Measurements from ENCODE around the gene LDLRAD4.

Gene LDLRAD4

GRCh38 chr18:13214609-13215008, 4.0 kb upstream of the LDLRAD4 start:
- Histone ChIP-seq H3K27me3 (ENCODE audit: insufficient read depth, poor library complexity, severe bottlenecking) (peaks cover 19% of the 10 kb centered on the region), H3K4me3 (replicated peaks; ENCODE audit: insufficient read depth, low read length) (no peak overlapping the region), H3K27ac (replicated peaks) (no peak overlapping the region)
- DNase-seq (ENCODE audit: low read depth in 1 of 2, low spot score in 1 of 2): no peak
- TF ChIP-seq, protein P1, sequence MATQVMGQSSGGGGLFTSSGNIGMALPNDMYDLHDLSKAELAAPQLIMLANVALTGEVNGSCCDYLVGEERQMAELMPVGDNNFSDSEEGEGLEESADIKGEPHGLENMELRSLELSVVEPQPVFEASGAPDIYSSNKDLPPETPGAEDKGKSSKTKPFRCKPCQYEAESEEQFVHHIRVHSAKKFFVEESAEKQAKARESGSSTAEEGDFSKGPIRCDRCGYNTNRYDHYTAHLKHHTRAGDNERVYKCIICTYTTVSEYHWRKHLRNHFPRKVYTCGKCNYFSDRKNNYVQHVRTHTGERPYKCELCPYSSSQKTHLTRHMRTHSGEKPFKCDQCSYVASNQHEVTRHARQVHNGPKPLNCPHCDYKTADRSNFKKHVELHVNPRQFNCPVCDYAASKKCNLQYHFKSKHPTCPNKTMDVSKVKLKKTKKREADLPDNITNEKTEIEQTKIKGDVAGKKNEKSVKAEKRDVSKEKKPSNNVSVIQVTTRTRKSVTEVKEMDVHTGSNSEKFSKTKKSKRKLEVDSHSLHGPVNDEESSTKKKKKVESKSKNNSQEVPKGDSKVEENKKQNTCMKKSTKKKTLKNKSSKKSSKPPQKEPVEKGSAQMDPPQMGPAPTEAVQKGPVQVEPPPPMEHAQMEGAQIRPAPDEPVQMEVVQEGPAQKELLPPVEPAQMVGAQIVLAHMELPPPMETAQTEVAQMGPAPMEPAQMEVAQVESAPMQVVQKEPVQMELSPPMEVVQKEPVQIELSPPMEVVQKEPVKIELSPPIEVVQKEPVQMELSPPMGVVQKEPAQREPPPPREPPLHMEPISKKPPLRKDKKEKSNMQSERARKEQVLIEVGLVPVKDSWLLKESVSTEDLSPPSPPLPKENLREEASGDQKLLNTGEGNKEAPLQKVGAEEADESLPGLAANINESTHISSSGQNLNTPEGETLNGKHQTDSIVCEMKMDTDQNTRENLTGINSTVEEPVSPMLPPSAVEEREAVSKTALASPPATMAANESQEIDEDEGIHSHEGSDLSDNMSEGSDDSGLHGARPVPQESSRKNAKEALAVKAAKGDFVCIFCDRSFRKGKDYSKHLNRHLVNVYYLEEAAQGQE (IDR thresholded peaks at IDR 0.05; ENCODE audit: insufficient replicate concordance, low read depth): no peak
- TF ChIP-seq, protein P2, sequence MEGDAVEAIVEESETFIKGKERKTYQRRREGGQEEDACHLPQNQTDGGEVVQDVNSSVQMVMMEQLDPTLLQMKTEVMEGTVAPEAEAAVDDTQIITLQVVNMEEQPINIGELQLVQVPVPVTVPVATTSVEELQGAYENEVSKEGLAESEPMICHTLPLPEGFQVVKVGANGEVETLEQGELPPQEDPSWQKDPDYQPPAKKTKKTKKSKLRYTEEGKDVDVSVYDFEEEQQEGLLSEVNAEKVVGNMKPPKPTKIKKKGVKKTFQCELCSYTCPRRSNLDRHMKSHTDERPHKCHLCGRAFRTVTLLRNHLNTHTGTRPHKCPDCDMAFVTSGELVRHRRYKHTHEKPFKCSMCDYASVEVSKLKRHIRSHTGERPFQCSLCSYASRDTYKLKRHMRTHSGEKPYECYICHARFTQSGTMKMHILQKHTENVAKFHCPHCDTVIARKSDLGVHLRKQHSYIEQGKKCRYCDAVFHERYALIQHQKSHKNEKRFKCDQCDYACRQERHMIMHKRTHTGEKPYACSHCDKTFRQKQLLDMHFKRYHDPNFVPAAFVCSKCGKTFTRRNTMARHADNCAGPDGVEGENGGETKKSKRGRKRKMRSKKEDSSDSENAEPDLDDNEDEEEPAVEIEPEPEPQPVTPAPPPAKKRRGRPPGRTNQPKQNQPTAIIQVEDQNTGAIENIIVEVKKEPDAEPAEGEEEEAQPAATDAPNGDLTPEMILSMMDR (IDR thresholded peaks at IDR 0.05; ENCODE audit: insufficient read depth, low read length): no peak

DNA sequence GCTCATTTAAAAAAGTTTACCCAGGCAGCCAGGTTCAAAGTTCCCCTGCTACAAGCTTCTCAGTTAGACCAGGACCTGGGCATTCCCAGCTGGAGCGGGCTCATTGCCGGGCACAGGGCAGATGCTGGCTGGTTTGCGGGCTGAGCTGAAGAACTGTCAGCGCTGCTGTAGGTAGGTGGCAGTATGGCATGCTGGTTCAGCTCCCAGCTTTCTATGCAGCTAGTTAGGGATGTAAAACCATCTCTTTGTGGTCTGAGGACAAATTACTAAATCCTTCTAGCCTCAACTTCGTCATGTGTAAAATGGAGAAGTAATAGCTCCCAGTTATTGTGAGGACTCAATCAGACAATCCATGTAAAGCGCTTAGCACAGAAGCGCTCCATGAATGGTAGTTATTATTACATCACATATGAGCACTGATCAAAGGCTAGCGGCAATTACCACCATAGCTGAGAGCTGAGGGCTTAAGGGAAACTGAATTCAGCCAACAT, 2.4 kb upstream of the LDLRAD4 start:
- TF ChIP-seq, protein P1 (IDR thresholded peaks at IDR 0.05; ENCODE audit: insufficient replicate concordance, low read depth): no peak
- no peak for TF ChIP-seq POLR2AphosphoS5 (IDR thresholded peaks at IDR 0.05; ENCODE audit: low read depth)
- TF ChIP-seq SPI1 (IDR thresholded peaks at IDR 0.05; ENCODE audit: borderline replicate concordance, low read depth): no peak
- TF ChIP-seq, protein P2 (IDR thresholded peaks at IDR 0.05; ENCODE audit: insufficient read depth, low read length): peak; percentile 73
- peaks cover 34% of the 10 kb centered on the region for H3K27me3 ChIP-seq (ENCODE audit: insufficient read depth, poor library complexity, severe bottlenecking)
- H3K4me3 ChIP-seq (replicated peaks; ENCODE audit: insufficient read depth, low read length): no peak overlapping the region
- DNase-seq (ENCODE audit: low read depth in 1 of 2, low spot score in 1 of 2): peak; percentile 81 to 91
- no peak overlapping the region for H3K27ac ChIP-seq (replicated peaks)

DNA sequence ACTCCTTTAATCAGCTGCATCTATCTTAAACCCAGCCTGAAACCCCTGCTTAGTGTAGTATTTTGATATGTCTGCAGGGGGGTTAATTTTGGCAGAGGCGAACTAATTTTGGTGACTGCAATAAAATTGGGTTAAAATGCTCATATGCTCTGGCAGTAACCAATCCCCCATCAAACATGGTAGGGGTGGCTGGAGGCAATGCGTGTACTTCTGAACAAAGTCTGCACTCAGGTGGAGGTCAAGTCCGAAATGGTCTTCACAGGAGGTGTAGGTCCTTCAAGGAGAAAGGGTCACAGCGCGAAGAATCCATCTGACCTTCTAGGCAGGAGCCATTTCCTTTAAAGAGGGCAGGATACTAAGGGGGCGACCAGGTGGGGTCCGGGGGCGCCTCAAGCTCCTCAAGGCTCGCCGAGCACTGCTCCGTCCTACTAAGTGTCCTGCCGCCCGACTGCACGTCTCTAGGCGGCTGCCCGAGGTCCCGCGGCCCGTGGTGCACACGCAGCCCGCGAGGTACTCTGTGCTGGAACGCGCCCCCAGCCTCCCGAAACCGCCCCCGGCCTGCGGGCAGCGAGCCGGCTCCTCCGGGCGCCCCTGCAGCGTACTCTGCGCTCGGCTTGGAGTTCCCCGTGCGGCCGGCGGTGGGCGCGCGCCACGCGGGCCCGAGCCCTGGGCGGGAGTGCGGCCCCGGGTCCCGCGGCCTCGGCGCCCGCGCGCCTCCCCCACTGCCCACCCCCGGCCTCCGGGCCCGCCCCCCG, 1.7 kb upstream of the LDLRAD4 start:
- H3K27ac ChIP-seq (replicated peaks): no peak overlapping the region
- DNase-seq (ENCODE audit: low read depth in 1 of 2, low spot score in 1 of 2): no peak
- peak overlapping the region; percentile 42 for H3K4me3 ChIP-seq (replicated peaks; ENCODE audit: insufficient read depth, low read length)
- H3K27me3 ChIP-seq (ENCODE audit: insufficient read depth, poor library complexity, severe bottlenecking): peaks cover 42% of the 10 kb centered on the region
- TF ChIP-seq, protein P1 (IDR thresholded peaks at IDR 0.05; ENCODE audit: insufficient replicate concordance, low read depth): no peak
- TF ChIP-seq SPI1 (IDR thresholded peaks at IDR 0.05; ENCODE audit: borderline replicate concordance, low read depth) (no peak), POLR2AphosphoS5 (IDR thresholded peaks at IDR 0.05; ENCODE audit: low read depth) (no peak), GABPA (IDR thresholded peaks at IDR 0.05; ENCODE audit: low read depth) (no peak)
- TF ChIP-seq, protein P2 (IDR thresholded peaks at IDR 0.05; ENCODE audit: insufficient read depth, low read length): no peak

All from HL-60 (cell line).